Heart left ventricle (tissue), 13 donors: ENCODE measurements around the gene HIGD1C.

Experiments
- CTCF ChIP-seq, 12 donors: fragments of 200-600 bp; sonication (generic) in 4 of 12; IDR thresholded peaks; one replicate each; pipeline versions ENCODE4 v1.5.0 to v1.8.0; 2018 to 2022; ENCODE audit warnings: antibody characterized with exemption in 12 of 12, mild to moderate bottlenecking in 5 of 12
- POLR2A ChIP-seq, 2 donors: fragments of 450-650 bp; IDR thresholded peaks; one replicate each; pipeline ENCODE4 v1.6.1; 2017; ENCODE audit warnings: antibody characterized with exemption in 2 of 2, mild to moderate bottlenecking in 2 of 2, moderate library complexity in 2 of 2
- donor health status: ischemic (EF 13 %, LVEDD 7.1; RV severe dilation, severe dysfunction).
- donor health status: DM: no; HTN: yes; CAD: no.
- donor health status: DM: no; HTN: no; CAD: no.
- donor health status: ischemic (EF 25% LVEDD 6.9; RV normal size, moderate dysfunction).
- donor health status: ischemic (EF 25% LVEDD 5.7; RV mildly dilated, moderate dysfunction).
- donor health status: ischemic (EF 35%, LVEDD 5.7; RV mildly dilated, moderate dysfunction).
- donor health status: nonischemic (EF 11% LVEDD 7.7; RV severe dilation, severe dysfunction).
- donor health status: DM: yes; HTN: yes; CAD: no.
- donor health status: PGD.
- donor health status: ischemic (EF 29% LVEDD 5.4; RV normal size, mild dysfunction).
- donor health status: nonischemic (EF 23%, LVEDD 6.1; RV moderate dilation, normal function).

GRCh38 chr12:51009056-51009440, 56.7 kb downstream of the HIGD1C start:
- no peak for TF ChIP-seq CTCF (IDR thresholded peaks at IDR 0.05)
- TF ChIP-seq POLR2A (IDR thresholded peaks at IDR 0.05): no peak
